OCI-LY1 (cell line): ENCODE measurements around the gene ZNF697.

ENCODE experiments used
- H2AFZ ChIP-seq: fragments of 200-600 bp; sonication (generic), shearing (Covaris generic); 2 replicates; pipeline ENCODE4 v1.6.0; 2014; ENCODE audit warnings: antibody characterized with exemption, mild to moderate bottlenecking, low read length
- H3F3A ChIP-seq: fragments of 200-600 bp; sonication (generic), shearing (Covaris generic); 2 replicates; pipeline ENCODE4 v1.6.0; 2014; ENCODE audit warnings: mild to moderate bottlenecking, antibody characterized with exemption, low read length, moderate library complexity; ENCODE audit not compliant: insufficient read depth
- H3K27ac ChIP-seq: fragments of 200-600 bp; sonication (generic); 2 replicates; pipeline ENCODE4 v1.5.1; 2014; ENCODE audit warnings: low read length, mixed run types, mild to moderate bottlenecking, low read depth; ENCODE audit not compliant: poor library complexity, severe bottlenecking
- H3K27me3 ChIP-seq: fragments of 200-600 bp; sonication (generic); 2 replicates; pipeline ENCODE4 v1.6.0; 2014; ENCODE audit warnings: antibody characterized with exemption, mild to moderate bottlenecking, low read length, moderate library complexity; ENCODE audit not compliant: insufficient read depth
- H3K36me3 ChIP-seq: fragments of 200-600 bp; sonication (generic); 2 replicates; pipeline ENCODE4 v1.6.1; 2014; ENCODE audit warnings: mild to moderate bottlenecking, antibody characterized with exemption, low read length, moderate library complexity, mixed read lengths; ENCODE audit not compliant: insufficient read depth
- H3K4me1 ChIP-seq: fragments of 200-600 bp; sonication (generic); 2 replicates; pipeline ENCODE4 v1.5.1; 2014; ENCODE audit warnings: mild to moderate bottlenecking, low read length, moderate library complexity; ENCODE audit not compliant: insufficient read depth, severe bottlenecking
- H3K4me2 ChIP-seq: fragments of 200-600 bp; sonication (generic), shearing (Covaris generic); 2 replicates; pipeline ENCODE4 v1.6.1; 2014; ENCODE audit warnings: low read length
- H3K4me3 ChIP-seq: fragments of 200-600 bp; sonication (generic); 2 replicates; pipeline ENCODE4 v1.5.1; 2014; ENCODE audit warnings: low read length, low read depth, mild to moderate bottlenecking, mixed read lengths; ENCODE audit not compliant: poor library complexity, severe bottlenecking
- H3K79me2 ChIP-seq: fragments of 200-600 bp; shearing (Covaris generic); 2 replicates; pipeline ENCODE4 v1.6.1; 2016; ENCODE audit warnings: mixed run types, low read length, mixed read lengths; ENCODE audit not compliant: insufficient read depth
- H3K9ac ChIP-seq: fragments of 200-600 bp; sonication (generic), shearing (Covaris generic); 2 replicates; pipeline ENCODE4 v1.6.1; 2014; ENCODE audit warnings: mild to moderate bottlenecking, low read length, mixed read lengths
- H3K9me2 ChIP-seq: fragments of 200-600 bp; sonication (generic), shearing (Covaris generic); 2 replicates; pipeline ENCODE4 v1.6.1; 2014; ENCODE audit warnings: low read depth, mild to moderate bottlenecking, low read length, mixed read lengths
- H3K9me3 ChIP-seq: fragments of 200-600 bp; shearing (Covaris generic); 2 replicates; pipeline ENCODE4 v1.6.1; 2014; ENCODE audit warnings: low read length, mixed read lengths
- H4K20me1 ChIP-seq: fragments of 200-600 bp; sonication (generic), shearing (Covaris generic); 2 replicates; pipeline ENCODE4 v1.6.0; 2016; ENCODE audit warnings: mild to moderate bottlenecking, low read length; ENCODE audit not compliant: insufficient read depth
- EZH2 ChIP-seq: fragments of 200-600 bp; sonication (generic), shearing (Covaris generic); IDR thresholded peaks from 2 replicates; pipeline ENCODE4 v1.8.0; 2017; ENCODE audit warnings: borderline replicate concordance, mixed run types, mild to moderate bottlenecking, antibody characterized with exemption, low read length, moderate library complexity, mixed read lengths
- TF ChIP-seq, protein P1 (sequence below): fragments of 200-600 bp; sonication (generic), shearing (Covaris generic); IDR thresholded peaks from 2 replicates; pipeline ENCODE4 v1.5.1; 2017; ENCODE audit warnings: mild to moderate bottlenecking, antibody characterized with exemption, low read length, moderate library complexity, mixed read lengths

Gene ZNF697

GRCh38 chr1:119623678-119624077, 24.4 kb downstream of the ZNF697 start:
- Histone ChIP-seq H4K20me1 (no peaks in the 10 kb centered on the region), H3F3A (no peaks in the 10 kb centered on the region), H3K27me3 (no peaks in the 10 kb centered on the region), H3K4me2 (no peak overlapping the region), H3K27ac (no peak overlapping the region), H3K9me3 (no peaks in the 10 kb centered on the region), H3K36me3 (no peaks in the 10 kb centered on the region), H3K4me1 (no peaks in the 10 kb centered on the region), H3K4me3 (no peak overlapping the region), H3K79me2 (no peaks in the 10 kb centered on the region), H2AFZ (no peak overlapping the region), H3K9me2 (no peaks in the 10 kb centered on the region), H3K9ac (no peak overlapping the region)
- TF ChIP-seq, protein P1, sequence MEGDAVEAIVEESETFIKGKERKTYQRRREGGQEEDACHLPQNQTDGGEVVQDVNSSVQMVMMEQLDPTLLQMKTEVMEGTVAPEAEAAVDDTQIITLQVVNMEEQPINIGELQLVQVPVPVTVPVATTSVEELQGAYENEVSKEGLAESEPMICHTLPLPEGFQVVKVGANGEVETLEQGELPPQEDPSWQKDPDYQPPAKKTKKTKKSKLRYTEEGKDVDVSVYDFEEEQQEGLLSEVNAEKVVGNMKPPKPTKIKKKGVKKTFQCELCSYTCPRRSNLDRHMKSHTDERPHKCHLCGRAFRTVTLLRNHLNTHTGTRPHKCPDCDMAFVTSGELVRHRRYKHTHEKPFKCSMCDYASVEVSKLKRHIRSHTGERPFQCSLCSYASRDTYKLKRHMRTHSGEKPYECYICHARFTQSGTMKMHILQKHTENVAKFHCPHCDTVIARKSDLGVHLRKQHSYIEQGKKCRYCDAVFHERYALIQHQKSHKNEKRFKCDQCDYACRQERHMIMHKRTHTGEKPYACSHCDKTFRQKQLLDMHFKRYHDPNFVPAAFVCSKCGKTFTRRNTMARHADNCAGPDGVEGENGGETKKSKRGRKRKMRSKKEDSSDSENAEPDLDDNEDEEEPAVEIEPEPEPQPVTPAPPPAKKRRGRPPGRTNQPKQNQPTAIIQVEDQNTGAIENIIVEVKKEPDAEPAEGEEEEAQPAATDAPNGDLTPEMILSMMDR, result no peak
- no peak for TF ChIP-seq EZH2

DNA sequence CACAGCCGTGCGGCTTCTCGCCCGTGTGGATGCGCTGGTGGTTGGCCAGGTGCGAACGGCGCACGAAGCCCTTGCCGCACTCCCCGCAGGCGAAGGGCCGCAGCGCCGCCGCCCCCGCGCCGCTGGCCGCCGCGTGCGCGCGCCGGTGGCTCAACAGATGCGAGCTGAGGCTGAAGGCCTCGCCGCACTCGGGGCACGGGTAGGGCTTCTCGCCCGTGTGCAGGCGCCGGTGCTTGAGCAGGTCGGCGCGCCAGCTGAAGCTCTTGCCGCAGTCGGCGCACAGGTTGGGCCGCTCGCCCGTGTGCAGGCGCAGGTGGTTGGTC, 24.9 kb downstream of the ZNF697 start:
- H4K20me1 ChIP-seq, result no peaks in the 10 kb centered on the region
- no peak overlapping the region for H3K4me2 ChIP-seq
- no peaks in the 10 kb centered on the region for H3K36me3 ChIP-seq
- no peaks in the 10 kb centered on the region for H3K79me2 ChIP-seq
- no peak overlapping the region for H3K4me3 ChIP-seq
- H3K9me3 ChIP-seq, result no peaks in the 10 kb centered on the region
- no peaks in the 10 kb centered on the region for H3F3A ChIP-seq
- no peak overlapping the region for H3K27ac ChIP-seq
- no peaks in the 10 kb centered on the region for H3K4me1 ChIP-seq
- H3K9me2 ChIP-seq, result no peaks in the 10 kb centered on the region
- TF ChIP-seq, protein P1, result no peak
- TF ChIP-seq EZH2, result no peak
- H3K9ac ChIP-seq, result no peak overlapping the region
- H2AFZ ChIP-seq, result no peak overlapping the region
- no peaks in the 10 kb centered on the region for H3K27me3 ChIP-seq

- H3K79me2 ChIP-seq, result no peaks in the 10 kb centered on the region
- no peak overlapping the region for H3K4me3 ChIP-seq
- H3K36me3 ChIP-seq, result no peaks in the 10 kb centered on the region
- H3F3A ChIP-seq, result no peaks in the 10 kb centered on the region
- H3K27ac ChIP-seq, result no peak overlapping the region
- H3K9me3 ChIP-seq, result no peaks in the 10 kb centered on the region
- no peak overlapping the region for H3K4me2 ChIP-seq
- H3K27me3 ChIP-seq, result no peaks in the 10 kb centered on the region
- no peaks in the 10 kb centered on the region for H4K20me1 ChIP-seq
- TF ChIP-seq EZH2, result no peak
- TF ChIP-seq, protein P1, result no peak
- H3K9me2 ChIP-seq, result no peaks in the 10 kb centered on the region
- H2AFZ ChIP-seq, result no peak overlapping the region
- H3K4me1 ChIP-seq, result no peaks in the 10 kb centered on the region
- H3K9ac ChIP-seq, result no peak overlapping the region
Measured at GRCh38 chr1:119622311-119623192, 25.5 kb downstream of the ZNF697 start.
